Thyroid gland (tissue), 4 donors: ENCODE measurements around the gene MYH6.

Experiments
- CTCF ChIP-seq, 6 experiments: fragments of 200-600 bp in 3 of 6; fragments of 450-650 bp in 3 of 6; sonication (generic) in 3 of 6; IDR thresholded peaks; one replicate each; pipeline ENCODE4 v1.5.1; 2016 to 2019; ENCODE audit warnings: antibody characterized with exemption in 6 of 6, mild to moderate bottlenecking in 2 of 6, inconsistent platforms in 1 of 6, moderate library complexity in 1 of 6
- POLR2A ChIP-seq, 2 donors: fragments of 450-650 bp; IDR thresholded peaks; one replicate each; pipeline ENCODE4 v1.6.1; 2017; ENCODE audit warnings: antibody characterized with exemption in 2 of 2, mild to moderate bottlenecking in 2 of 2, moderate library complexity in 1 of 2

GRCh38 chr14:23436327-23437132, 28.5 kb upstream of the MYH6 start:
- TF ChIP-seq POLR2A (IDR thresholded peaks at IDR 0.05) (no peak), CTCF (IDR thresholded peaks at IDR 0.05) (no peak)
